NT2/D1 (cell line): ENCODE results near the gene KCNG4.

Experiments
- DNase-seq: peaks from one replicate; pipeline ENCODE4 v3.0.0-alpha.2; 2011; ENCODE audit warnings: low read depth, low spot score
- H3K27me3 ChIP-seq: 2 replicates; pipeline ENCODE4 v1.6.0; 2011; ENCODE audit warnings: mild to moderate bottlenecking; ENCODE audit not compliant: insufficient read length, insufficient read depth
- H3K36me3 ChIP-seq: 2 replicates; pipeline ENCODE4 v1.6.1; 2011; ENCODE audit warnings: mild to moderate bottlenecking, low read length, mixed read lengths; ENCODE audit not compliant: insufficient read depth, insufficient read length
- H3K4me1 ChIP-seq: 2 replicates; pipeline ENCODE4 v1.5.1; 2011; ENCODE audit not compliant: insufficient read depth, insufficient read length
- H3K4me3 ChIP-seq: 2 replicates; pipeline ENCODE4 v1.5.1; 2011; ENCODE audit warnings: low read depth; ENCODE audit not compliant: insufficient read length
- H3K9ac ChIP-seq: 2 replicates; pipeline ENCODE4 v1.6.0; 2011; ENCODE audit warnings: low read depth; ENCODE audit not compliant: insufficient read length
- H3K9me3 ChIP-seq: 2 replicates; pipeline ENCODE4 v1.5.1; 2011; ENCODE audit warnings: mild to moderate bottlenecking, low read length; ENCODE audit not compliant: insufficient read depth
- SUZ12 ChIP-seq: IDR thresholded peaks from 2 replicates; pipeline ENCODE4 v1.6.1; 2011; ENCODE audit not compliant: insufficient read length, insufficient read depth; ENCODE audit errors: extremely low read depth
- YY1 ChIP-seq: IDR thresholded peaks from 2 replicates; pipeline ENCODE4 v1.6.1; 2011; ENCODE audit not compliant: insufficient read length, insufficient read depth
- ZNF274 ChIP-seq: IDR thresholded peaks from 2 replicates; pipeline ENCODE4 v1.6.1; 2011; ENCODE audit warnings: mild to moderate bottlenecking, low read depth, low read length

The KCNG4 gene

GRCh38 chr16:84252184-84252583 lies 12.4 kb upstream of the KCNG4 start:
- H3K9me3 ChIP-seq = peaks cover 15% of the 10 kb centered on the region
- no peak overlapping the region for H3K4me3 ChIP-seq
- TF ChIP-seq YY1 (no peak), SUZ12 (no peak), ZNF274 (no peak)
- no peaks in the 10 kb centered on the region for H3K27me3 ChIP-seq
- no peak overlapping the region for H3K9ac ChIP-seq
- no peak for DNase-seq
- H3K36me3 ChIP-seq = no peaks in the 10 kb centered on the region
- H3K4me1 ChIP-seq = peaks cover 7% of the 10 kb centered on the region

DNA sequence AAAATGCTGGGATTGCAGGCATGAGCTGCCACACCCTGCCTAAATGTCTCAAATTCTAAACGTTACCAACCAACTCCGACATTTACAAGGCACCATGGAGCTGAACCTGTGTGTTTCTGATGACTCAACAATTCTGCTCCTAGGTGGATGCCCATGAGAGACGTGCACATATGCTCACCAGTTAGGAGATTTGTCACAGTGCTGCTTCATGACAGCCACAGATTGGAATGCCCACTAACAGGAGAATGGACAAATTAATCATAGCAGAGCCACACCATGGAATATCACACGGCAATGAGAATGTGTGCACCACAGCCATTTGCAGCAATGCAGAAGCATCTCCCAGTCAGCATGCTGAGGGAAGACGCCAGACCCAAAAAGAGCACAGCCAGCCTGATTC lies 8.0 kb upstream of the KCNG4 start:
- TF ChIP-seq SUZ12 (no peak), ZNF274 (no peak), YY1 (no peak)
- H3K9ac ChIP-seq = no peak overlapping the region
- DNase-seq = no peak
- H3K27me3 ChIP-seq = no peaks in the 10 kb centered on the region
- no peaks in the 10 kb centered on the region for H3K36me3 ChIP-seq
- H3K9me3 ChIP-seq = peaks cover 16% of the 10 kb centered on the region; the same call in 1 of the 2 replicates
- H3K4me3 ChIP-seq = no peak overlapping the region
- peaks cover 7% of the 10 kb centered on the region for H3K4me1 ChIP-seq

GRCh38 chr16:84247331-84247730 lies 7.5 kb upstream of the KCNG4 start:
- no peak for DNase-seq
- H3K9ac ChIP-seq = no peak overlapping the region
- H3K4me1 ChIP-seq = peaks cover 5% of the 10 kb centered on the region
- H3K9me3 ChIP-seq = peaks cover 16% of the 10 kb centered on the region; the same call in 1 of the 2 replicates
- H3K4me3 ChIP-seq = no peak overlapping the region
- no peak for TF ChIP-seq YY1
- TF ChIP-seq ZNF274 = no peak
- no peak for TF ChIP-seq SUZ12
- no peaks in the 10 kb centered on the region for H3K27me3 ChIP-seq
- H3K36me3 ChIP-seq = no peaks in the 10 kb centered on the region

GRCh38 chr16:84246679-84247077 lies 6.9 kb upstream of the KCNG4 start:
- no peak for DNase-seq
- Histone ChIP-seq H3K9ac (no peak overlapping the region), H3K36me3 (no peaks in the 10 kb centered on the region), H3K4me3 (no peak overlapping the region), H3K27me3 (no peaks in the 10 kb centered on the region), H3K9me3 (peaks cover 16% of the 10 kb centered on the region; the same call in 1 of the 2 replicates), H3K4me1 (no peaks in the 10 kb centered on the region)
- TF ChIP-seq ZNF274 (no peak), SUZ12 (no peak), YY1 (no peak)

DNA sequence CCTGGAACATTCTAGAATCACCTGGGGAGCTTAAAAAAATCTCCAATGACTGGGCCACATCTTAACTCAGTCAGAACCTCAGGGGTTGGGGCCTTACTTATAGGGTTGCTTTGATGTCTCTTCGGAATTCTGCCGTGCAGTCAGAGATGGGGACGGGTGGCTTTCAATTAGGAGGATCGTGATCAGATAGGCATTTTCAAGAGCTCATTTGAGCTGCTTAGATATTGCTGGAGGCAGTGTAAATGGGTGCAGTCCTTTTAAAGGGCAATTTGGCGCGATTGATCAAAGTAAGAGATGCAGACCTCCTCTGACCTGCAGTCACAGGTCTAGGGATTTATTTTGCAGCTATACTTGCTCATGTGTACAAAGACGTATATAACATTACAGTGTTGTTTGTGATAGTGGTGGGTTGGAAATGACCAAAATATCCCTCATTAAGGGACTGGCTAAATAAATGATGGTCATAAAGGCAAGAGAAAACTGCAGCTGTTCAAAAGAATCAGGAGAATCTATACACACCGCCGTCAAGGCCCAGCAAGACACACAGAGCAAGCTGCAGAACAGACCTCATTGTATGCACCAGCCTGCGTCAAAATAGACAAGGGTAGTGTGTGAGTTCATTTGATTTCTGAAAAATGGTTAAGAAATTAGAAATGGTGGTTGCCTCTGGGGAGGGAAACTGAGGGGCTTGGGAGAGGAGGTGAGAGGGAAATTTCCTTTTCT lies 6.3 kb upstream of the KCNG4 start:
- no peak for TF ChIP-seq ZNF274
- no peak for TF ChIP-seq SUZ12
- TF ChIP-seq YY1 = no peak
- DNase-seq = no peak
- H3K9me3 ChIP-seq = peaks cover 16% of the 10 kb centered on the region; the same call in 1 of the 2 replicates

GRCh38 chr16:84244728-84245127 lies 4.9 kb upstream of the KCNG4 start:
- no peak overlapping the region for H3K4me3 ChIP-seq
- H3K9me3 ChIP-seq = peaks cover 16% of the 10 kb centered on the region; the same call in 1 of the 2 replicates
- peaks cover 5% of the 10 kb centered on the region for H3K4me1 ChIP-seq
- no peak for DNase-seq
- no peak overlapping the region for H3K9ac ChIP-seq
- H3K27me3 ChIP-seq = no peaks in the 10 kb centered on the region
- no peak for TF ChIP-seq YY1
- TF ChIP-seq ZNF274 = no peak
- no peak for TF ChIP-seq SUZ12
- H3K36me3 ChIP-seq = no peaks in the 10 kb centered on the region

More for the DNA sequence above, 6.3 kb upstream of the KCNG4 start:
- Histone ChIP-seq H3K4me3 (no peak overlapping the region), H3K9ac (no peak overlapping the region), H3K4me1 (no peaks in the 10 kb centered on the region), H3K27me3 (no peaks in the 10 kb centered on the region), H3K36me3 (no peaks in the 10 kb centered on the region)

GRCh38 chr16:84243732-84244131 lies 3.9 kb upstream of the KCNG4 start:
- Histone ChIP-seq H3K27me3 (no peaks in the 10 kb centered on the region), H3K9me3 (peaks cover 16% of the 10 kb centered on the region; the same call in 1 of the 2 replicates), H3K4me3 (no peak overlapping the region), H3K4me1 (peaks cover 5% of the 10 kb centered on the region), H3K36me3 (no peaks in the 10 kb centered on the region), H3K9ac (no peak overlapping the region)
- TF ChIP-seq YY1 = no peak
- no peak for TF ChIP-seq SUZ12
- no peak for TF ChIP-seq ZNF274
- DNase-seq = no peak
